ENCODE measurements around the gene PCDHGA3. TPM values are rescaled to one million over a fixed set of nuclear protein-coding genes. Genes with fewer than 3 reads are reported as not detected.
"Not testable (repeated sequence)": the region's sequence is repeated elsewhere in the genome, so short reads cannot be mapped to it uniquely, and the experiment has no call there.

Gene PCDHGA3
- 0.76 TPM for total RNA-seq

DNA sequence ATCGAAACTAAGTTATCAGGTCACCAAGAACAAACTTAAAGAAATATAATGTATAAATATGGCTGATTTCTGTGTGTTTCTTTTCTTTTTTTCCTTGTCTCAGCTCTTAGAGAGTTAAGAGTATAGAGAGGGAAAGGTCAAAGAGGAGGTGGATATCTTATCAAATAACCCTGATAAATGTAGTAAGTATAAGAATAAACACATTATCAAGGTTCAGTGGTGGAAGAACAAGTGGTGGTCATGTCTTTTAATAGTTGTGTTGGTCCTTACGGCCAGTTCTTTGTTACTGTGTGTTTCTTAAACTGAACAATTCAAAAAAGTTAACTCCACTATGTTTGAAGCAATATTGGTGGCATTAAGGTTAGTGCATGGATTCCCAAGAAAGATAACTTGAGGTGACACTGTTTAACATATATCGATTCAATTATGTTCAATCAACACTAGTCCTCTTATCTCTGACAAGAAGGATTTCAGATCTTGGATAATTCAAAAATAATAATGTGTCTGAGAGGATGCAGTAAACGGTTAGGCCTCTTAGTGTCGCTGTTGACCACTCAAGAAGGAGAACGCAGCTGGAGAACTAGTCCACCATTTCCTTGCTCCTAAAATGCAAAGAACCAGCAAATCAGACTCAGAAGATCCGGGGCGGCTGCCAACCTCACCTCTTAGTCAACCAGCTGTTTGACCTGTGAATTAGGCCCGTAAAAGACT, at the start of gene PCDHGA3:
TSS of gene PCDHGA3 (plus strand) at position 588 of the 711 bp plus-strand sequence. CDS start 205 bp downstream, outside the sequence.
- no peak for ATAC-seq

- ATAC-seq = no peak
Observed at GRCh38 chr5:141298376-141298775, 45.3 kb upstream of the PCDHGA3 start.

DNA sequence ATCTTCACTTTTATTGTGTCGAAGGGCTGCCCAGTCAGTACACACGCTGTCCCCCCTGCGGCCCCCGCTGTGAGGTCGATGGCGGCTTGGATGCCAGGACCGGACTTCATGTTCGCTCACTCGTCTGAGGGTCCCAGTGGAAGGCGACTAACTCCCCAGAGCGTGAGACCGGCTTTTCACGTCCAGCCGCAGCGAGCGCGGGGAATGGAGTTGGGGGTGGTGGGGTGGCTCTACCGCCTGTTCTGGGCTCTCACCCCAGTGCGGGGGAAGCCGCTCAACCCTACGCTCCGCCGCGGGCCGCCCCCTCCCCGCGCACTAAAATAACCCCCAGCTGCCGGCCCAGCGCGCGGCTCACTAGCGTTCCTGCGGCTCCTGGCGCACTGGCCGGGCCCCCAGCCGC, 39.9 kb upstream of the PCDHGA3 start, which contains the start of gene SLC25A2:
TSS of gene SLC25A2 (minus strand) at position 294 of the 400 bp plus-strand sequence. CDS start at position 110, 184 bp downstream.
- no peak for ATAC-seq

DNA sequence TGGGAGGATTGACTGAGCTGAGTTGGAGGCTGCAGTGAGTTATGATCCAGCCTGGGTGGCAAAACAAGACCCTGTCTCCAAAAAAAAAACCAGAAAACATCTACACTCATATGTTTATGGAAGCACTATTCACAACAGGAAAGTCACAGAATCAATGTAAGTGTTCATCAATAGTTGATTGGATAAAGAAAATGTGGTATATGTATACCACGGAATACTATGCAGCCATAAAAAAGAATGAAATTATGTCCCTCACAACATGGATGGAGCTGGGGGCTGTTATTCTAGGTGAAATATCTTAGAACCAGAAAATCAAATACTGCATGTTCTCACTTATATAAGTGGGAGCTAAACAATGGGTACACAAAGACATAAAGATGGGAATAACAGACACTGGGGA, 37.0 kb upstream of the PCDHGA3 start:
- no peak for ATAC-seq

- ATAC-seq = no peak
Observed at GRCh38 chr5:141313711-141314110, 29.9 kb upstream of the PCDHGA3 start.

DNA sequence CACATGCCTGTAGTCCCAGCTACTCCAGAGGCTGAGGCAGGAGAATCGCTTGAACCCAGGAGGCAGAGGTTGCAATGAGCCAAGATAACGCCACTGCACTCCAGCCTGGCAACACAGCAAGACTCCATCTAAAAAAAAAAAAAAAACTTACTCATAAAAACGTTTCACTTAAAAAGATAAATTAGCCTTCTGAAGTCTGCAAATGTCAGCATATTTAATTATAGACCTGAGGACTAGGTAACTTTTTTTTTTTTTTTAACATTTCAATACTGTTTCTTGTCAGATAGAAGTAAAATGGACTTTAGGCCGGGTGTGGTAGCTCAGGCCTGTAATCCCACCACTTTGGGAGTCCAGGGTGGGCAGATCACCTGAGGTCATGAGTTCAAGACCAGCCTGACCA, 26.7 kb upstream of the PCDHGA3 start:
- not testable (repeated sequence) for ATAC-seq

DNA sequence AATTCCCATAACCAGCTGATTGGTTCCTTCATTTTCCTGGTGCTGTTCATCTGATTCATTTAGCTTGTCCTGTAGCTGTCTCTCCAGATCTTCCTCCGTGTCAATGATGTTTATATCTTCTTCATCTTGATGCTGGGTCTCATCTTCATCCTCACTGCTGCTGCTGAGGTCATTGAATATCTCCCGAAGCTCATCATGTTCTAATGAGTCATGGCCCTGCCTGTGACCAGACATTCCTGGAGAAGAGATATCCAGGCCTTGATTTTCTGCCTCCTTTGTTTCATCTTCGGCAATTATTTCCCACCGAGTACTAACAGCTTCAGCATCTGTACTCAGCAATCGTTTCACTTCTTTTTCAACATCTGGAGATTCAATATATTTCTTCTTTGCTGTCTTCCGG, 24.4 kb upstream of the PCDHGA3 start:
- ATAC-seq = no peak

DNA sequence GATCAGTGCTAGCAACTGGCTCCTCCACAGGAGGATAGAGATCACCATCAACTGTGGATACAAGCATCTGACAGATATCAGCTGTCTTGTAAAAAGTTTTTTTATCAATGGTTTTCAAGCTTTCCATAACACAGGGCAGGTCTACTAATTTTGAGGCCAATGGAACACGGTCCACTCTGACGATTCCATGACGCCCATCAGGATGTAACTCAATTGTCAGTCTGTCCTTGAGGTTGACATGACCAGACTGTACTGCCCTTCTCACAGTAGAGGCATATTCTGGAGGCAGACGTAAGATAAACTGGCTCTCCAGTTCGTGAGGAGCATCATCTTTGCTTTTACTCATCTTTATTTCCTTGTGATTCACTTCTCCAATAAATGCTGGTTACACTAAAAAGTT, 23.9 kb upstream of the PCDHGA3 start:
- ATAC-seq = no peak

DNA sequence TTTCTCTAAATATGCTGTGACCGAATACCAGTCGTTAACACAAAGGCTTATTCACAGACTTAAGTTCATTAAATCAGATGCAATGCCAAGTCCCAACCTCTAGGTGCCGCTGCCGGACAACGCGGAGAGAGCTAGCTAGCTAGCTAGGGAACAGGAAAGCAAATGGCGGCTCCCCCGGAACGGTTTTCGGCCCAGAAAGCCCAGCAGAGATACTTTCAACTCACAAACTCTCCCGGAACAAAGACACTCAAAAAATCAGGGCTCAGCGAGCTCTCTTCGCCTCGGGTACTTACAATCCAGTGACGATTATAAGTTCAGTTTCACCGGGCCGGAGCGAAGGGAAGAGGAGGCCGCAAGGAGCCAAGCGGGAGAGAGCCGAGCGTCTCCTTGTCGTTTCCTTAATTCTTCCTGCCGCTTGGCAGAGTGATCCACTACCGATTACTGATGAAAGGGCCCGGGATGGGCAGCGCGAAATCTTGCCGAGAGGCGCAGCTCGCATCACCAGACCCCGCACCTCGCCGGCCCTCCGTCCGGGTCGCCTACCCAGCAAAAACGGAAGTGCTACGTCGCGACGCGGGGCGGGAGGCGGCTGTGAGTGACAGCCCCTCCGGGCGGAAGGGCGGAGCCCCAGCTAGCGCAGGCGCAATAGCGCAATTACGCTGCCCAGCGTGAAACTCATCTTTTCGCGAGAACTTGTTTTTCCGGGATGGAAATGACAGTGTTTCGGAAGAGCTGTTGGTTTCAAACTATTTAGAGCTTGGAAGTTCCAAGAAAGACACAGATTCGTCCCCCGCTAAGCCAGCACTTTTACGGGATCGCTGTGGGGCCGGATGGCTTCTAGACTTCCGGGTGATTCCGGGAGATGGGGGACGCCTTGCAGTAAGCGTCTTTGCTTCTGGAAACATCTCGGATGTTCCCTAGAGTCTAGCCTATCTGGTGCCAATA, 23.1 kb upstream of the PCDHGA3 start, which contains the start of gene TAF7:
TSS of gene TAF7 (minus strand) at position 560 of the 945 bp plus-strand sequence. CDS start 740 bp downstream, outside the sequence.
- ATAC-seq = peak; percentile 99

- no peak for ATAC-seq
Observed at GRCh38 chr5:141322261-141322660, 21.4 kb upstream of the PCDHGA3 start.

- peak; percentile 78 for ATAC-seq
Observed at GRCh38 chr5:141326088-141326854, 17.4 kb upstream of the PCDHGA3 start.

DNA sequence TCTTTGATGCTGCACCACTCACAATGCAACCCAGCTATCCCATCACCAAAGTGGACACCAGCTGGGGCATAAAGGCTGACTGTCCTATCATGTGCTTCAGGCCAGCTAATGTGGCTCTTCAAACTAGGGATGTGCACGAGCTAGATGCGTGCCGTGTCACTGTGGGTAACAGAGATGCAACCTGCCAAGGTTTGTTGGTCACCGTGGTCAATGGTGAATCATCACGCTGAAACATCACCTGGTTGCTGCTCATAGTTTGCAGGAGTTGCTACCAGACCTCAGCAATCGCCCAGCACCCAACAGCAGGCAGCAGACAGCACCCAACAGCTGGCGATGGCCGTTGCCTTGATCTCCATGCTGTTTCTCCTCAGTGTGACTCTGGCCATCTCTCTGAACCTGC, 15.4 kb upstream of the PCDHGA3 start:
- no peak for ATAC-seq

GRCh38 chr5:141330299-141331080, 13.1 kb upstream of the PCDHGA3 start, which contains the start of gene PCDHGA1:
Gene PCDHGA1 (plus strand): TSS chr5:141330514.
- no peak for ATAC-seq

DNA sequence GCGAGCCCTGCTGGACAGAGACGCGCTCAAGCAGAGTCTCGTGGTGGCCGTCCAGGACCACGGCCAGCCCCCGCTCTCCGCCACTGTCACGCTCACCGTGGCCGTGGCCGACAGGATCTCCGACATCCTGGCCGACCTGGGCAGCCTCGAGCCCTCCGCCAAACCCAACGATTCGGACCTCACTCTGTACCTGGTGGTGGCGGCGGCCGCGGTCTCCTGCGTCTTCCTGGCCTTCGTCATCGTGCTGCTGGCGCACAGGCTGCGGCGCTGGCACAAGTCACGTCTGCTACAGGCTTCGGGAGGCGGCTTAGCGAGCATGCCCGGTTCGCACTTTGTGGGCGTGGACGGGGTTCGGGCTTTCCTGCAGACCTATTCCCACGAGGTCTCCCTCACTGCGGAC, 11.1 kb upstream of the PCDHGA3 start:
- not testable (repeated sequence) for ATAC-seq

GRCh38 chr5:141338538-141339306, 4.9 kb upstream of the PCDHGA3 start, which contains the start of gene PCDHGA2:
Gene PCDHGA2 (plus strand): TSS chr5:141338760.
- ATAC-seq = no peak

DNA sequence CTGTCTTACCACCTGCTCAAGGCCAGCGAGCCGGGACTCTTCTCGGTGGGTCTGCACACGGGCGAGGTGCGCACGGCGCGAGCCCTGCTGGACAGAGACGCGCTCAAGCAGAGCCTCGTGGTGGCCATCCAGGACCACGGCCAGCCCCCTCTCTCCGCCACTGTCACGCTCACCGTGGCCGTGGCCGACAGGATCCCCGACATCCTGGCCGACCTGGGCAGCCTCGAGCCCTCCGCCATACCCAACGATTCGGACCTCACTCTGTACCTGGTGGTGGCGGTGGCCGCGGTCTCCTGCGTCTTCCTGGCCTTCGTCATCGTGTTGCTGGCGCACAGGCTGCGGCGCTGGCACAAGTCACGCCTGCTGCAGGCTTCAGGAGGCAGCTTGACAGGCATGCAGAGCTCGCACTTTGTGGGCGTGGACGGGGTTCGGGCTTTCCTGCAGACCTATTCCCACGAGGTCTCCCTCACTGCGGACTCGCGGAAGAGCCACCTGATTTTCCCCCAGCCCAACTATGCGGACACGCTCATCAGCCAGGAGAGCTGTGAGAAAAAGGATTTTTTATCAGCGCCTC, 2.8 kb upstream of the PCDHGA3 start:
- not testable (repeated sequence) for ATAC-seq

- ATAC-seq = no peak
Observed at GRCh38 chr5:141342773-141343172, 856 bp upstream of the PCDHGA3 start.

DNA sequence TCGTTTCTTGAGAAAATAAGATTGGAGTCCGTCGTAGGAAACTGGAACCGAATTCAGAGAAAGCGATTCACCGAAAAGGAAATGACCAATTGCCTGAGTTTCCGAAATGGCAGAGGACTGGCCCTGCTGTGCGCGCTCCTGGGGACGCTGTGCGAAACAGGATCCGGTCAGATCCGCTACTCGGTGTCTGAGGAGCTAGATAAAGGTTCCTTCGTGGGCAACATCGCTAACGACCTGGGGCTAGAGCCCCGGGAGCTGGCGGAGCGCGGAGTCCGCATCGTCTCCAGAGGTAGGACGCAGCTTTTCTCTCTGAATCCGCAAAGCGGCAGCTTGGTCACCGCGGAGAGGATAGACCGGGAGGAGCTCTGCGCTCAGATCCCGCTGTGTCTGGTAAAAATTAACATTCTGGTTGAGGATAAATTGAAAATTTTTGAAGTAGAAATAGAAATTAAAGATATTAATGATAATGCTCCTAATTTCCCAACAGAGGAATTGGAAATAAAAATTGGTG, 379 bp downstream of the PCDHGA3 start:
- no peak for ATAC-seq

GRCh38 chr5:141345327-141345726, 1.7 kb downstream of the PCDHGA3 start:
- no peak for ATAC-seq

DNA sequence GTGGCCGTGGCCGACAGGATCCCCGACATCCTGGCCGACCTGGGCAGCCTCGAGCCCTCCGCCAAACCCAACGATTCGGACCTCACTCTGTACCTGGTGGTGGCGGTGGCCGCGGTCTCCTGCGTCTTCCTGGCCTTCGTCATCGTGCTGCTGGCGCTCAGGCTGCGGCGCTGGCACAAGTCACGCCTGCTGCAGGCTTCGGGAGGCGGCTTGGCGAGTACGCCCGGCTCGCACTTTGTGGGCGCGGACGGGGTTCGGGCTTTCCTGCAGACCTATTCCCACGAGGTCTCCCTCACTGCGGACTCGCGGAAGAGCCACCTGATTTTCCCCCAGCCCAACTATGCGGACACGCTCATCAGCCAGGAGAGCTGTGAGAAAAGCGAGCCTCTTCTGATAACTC, 2.4 kb downstream of the PCDHGA3 start:
- ATAC-seq = not testable (repeated sequence)

All from esophagus mucosa (tissue), 1 donor.